ACC112 (cell line): ENCODE results near the gene HOXD9.

Source experiments
- H2AFZ ChIP-seq: fragments of 200-600 bp; sonication (generic); one replicate; pipeline ENCODE4 v1.6.0; 2017; ENCODE audit warnings: antibody characterized with exemption, low read length; ENCODE audit not compliant: unreplicated experiment
- H3K27ac ChIP-seq: fragments of 200-600 bp; sonication (generic); 2 replicates; pipeline ENCODE4 v1.5.1; 2014; ENCODE audit warnings: low read depth, mild to moderate bottlenecking, antibody characterized with exemption, low read length, moderate library complexity
- H3K27me3 ChIP-seq: fragments of 200-600 bp; sonication (generic); 2 replicates; pipeline ENCODE4 v1.6.1; 2014; ENCODE audit warnings: mild to moderate bottlenecking, antibody characterized with exemption, low read length, moderate library complexity, mixed read lengths; ENCODE audit not compliant: insufficient read depth
- H3K36me3 ChIP-seq: fragments of 200-600 bp; sonication (generic); 2 replicates; pipeline ENCODE4 v1.6.1; 2016; ENCODE audit warnings: mild to moderate bottlenecking, antibody characterized with exemption, low read length, moderate library complexity, mixed read lengths; ENCODE audit not compliant: insufficient read depth
- H3K4me1 ChIP-seq: fragments of 200-600 bp; sonication (generic); one replicate; pipeline ENCODE4 v1.6.1; 2016; ENCODE audit warnings: low read length, mixed read lengths; ENCODE audit not compliant: insufficient read depth, unreplicated experiment, control insufficient read depth
- H3K4me3 ChIP-seq: fragments of 200-600 bp; sonication (generic); 2 replicates; pipeline ENCODE4 v1.5.1; 2014; ENCODE audit warnings: mild to moderate bottlenecking, low read depth, low read length
- H3K79me2 ChIP-seq: fragments of 200-600 bp; sonication (generic); one replicate; pipeline ENCODE4 v1.6.0; 2016; ENCODE audit warnings: low read length; ENCODE audit not compliant: control insufficient read depth, unreplicated experiment, insufficient read depth

HOXD9 gene

DNA sequence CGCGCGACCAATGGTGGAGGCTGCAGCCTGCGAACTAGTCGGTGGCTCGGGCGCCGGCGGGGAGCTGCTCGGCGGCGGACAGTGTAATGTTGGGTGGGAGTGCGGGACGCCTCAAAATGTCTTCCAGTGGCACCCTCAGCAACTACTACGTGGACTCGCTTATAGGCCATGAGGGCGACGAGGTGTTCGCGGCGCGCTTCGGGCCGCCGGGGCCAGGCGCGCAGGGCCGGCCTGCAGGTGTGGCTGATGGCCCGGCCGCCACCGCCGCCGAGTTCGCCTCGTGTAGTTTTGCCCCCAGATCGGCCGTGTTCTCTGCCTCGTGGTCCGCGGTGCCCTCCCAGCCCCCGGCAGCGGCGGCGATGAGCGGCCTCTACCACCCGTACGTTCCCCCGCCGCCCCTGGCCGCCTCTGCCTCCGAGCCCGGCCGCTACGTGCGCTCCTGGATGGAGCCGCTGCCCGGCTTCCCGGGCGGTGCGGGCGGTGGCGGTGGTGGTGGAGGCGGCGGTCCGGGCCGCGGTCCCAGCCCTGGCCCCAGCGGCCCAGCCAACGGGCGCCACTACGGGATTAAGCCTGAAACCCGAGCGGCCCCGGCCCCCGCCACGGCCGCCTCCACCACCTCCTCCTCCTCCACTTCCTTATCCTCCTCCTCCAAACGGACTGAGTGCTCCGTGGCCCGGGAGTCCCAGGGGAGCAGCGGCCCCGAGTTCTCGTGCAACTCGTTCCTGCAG is at the start of gene HOXD9:
Gene HOXD9 (plus strand): TSS at position 37 of the 728 bp plus-strand sequence. CDS start 50 bp downstream, at position 87.
- Histone ChIP-seq H3K79me2 (no peaks in the 10 kb centered on the region), H2AFZ (peak within 1 kb of the TSS; percentile 94), H3K4me1 (peaks cover 4% of the 10 kb centered on the region), H3K4me3 (peak within 1 kb of the TSS; percentile 92), H3K27ac (no peak within 1 kb of the TSS), H3K36me3 (no peaks in the 10 kb centered on the region), H3K27me3 (peaks cover 43% of the 10 kb centered on the region)

DNA sequence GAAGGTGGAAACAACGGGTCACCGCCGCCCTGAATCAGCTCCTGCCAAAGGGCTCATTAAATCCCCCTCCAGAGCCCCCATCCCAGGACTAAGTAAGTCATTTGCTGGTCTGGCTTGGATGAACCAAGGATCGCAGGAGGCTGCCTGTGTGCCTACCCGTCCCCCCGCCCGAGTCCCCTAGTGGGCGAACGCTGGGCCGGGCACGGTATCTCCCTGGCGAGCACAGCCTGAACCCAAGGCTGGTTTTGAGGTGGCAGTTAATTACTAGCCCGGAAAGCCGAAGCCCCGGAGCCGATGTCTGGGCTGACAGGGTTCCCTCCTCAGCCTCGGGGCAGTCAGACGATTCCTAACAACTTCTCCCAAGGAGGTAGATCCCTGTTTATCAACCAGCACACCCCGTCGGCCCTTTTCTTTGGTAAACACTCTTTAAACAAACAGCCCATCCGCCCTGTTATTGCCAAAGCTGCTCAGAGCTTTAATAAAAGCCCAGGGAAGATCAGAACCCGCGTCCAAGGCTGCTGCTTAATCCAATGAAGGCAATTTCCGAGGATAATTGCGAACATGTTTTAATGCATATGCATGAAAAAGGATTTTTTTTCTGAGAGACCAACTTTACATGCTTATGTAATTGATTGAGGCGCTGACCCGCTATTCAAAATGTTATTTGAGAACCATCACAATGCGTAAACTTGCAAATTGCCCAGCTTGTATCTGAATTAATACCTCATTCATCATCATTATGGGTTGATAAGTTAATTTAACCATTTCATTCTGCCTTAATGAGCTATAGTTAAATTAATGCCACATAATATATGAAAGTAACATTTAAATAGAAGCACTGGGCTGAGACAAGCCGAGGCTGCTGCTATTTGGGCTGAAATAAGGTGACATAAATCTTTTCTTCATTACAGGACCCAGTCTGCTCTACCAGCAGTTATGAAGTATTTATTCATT is 49.3 kb upstream of the HOXD9 start:
- H3K36me3 ChIP-seq: no peaks in the 10 kb centered on the region
- H3K27ac ChIP-seq: no peak overlapping the region
- H2AFZ ChIP-seq: no peak overlapping the region
- no peak overlapping the region for H3K4me3 ChIP-seq
- peaks cover 100% of the 10 kb centered on the region for H3K27me3 ChIP-seq
- no peaks in the 10 kb centered on the region for H3K4me1 ChIP-seq
- H3K79me2 ChIP-seq: no peaks in the 10 kb centered on the region

DNA sequence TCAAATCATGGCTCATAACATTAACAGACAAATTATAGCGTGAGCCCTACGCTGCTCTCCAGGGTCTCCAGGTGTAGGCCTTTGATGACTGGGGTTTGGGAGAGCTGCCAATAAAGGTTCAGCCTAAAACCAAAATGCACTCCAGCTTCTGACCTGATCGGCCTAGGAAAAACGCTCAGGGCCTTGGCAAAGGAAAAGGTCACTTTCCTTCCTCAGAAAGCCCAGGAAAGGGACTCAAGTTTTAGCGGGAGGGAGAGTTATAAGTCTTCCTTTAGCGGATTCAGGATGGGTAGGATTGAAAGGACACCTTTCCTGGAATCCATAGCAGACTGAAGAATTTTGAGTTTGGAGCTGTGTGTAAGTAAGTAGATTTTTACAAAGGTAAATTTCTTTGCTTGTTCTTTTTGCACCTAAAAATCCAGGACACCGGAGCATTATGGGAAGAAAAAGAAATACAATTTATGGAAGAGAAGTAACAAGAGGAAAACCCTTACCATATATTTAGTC is 47.5 kb upstream of the HOXD9 start:
- H3K4me3 ChIP-seq: no peak overlapping the region
- H3K27ac ChIP-seq: no peak overlapping the region
- H3K36me3 ChIP-seq: no peaks in the 10 kb centered on the region
- H3K4me1 ChIP-seq: no peaks in the 10 kb centered on the region
- peaks cover 100% of the 10 kb centered on the region for H3K27me3 ChIP-seq
- no peak overlapping the region for H2AFZ ChIP-seq
- no peaks in the 10 kb centered on the region for H3K79me2 ChIP-seq

DNA sequence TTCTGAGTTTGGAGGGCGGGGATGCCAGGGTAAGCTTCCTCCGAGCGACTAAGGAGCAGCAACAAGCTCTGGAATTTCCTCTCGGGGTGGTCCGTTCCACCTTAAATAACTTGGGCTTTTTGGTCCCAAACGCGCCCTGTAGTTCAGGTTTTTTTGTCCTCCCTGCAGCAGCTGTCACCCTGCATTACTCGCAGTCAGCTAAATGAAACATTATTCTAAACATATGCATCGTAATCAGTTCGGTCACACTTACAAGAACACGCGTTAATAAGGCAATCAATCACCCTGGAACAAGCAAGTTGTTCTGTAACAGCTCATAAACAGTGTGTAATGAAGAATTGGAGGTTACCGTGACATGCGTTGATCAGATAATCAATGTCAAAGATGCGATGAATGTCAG is 47.0 kb upstream of the HOXD9 start:
- Histone ChIP-seq H3K4me3 (no peak overlapping the region), H3K4me1 (no peaks in the 10 kb centered on the region), H3K36me3 (no peaks in the 10 kb centered on the region), H2AFZ (no peak overlapping the region), H3K27ac (no peak overlapping the region), H3K79me2 (no peaks in the 10 kb centered on the region), H3K27me3 (peaks cover 97% of the 10 kb centered on the region)

DNA sequence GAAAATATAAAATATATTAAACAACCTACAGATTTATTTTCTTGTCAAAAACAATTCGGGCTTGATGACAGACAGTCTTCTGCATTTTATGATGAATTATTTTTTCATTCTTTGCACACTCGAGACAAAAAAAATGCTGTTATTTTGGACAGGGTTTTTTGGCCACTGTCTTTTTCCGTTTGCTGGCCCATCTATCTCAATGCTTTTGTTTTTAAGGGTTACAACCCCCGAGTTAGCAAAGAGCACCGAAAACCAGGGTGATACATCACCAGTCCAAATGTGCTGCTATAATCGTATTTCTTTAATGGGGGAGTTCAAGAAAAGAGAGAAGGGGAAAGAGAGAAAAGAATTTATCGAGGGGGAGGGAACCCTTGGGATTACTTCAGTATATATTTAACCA is 46.5 kb upstream of the HOXD9 start:
- Histone ChIP-seq H3K36me3 (no peaks in the 10 kb centered on the region), H3K79me2 (no peaks in the 10 kb centered on the region), H3K4me1 (no peaks in the 10 kb centered on the region), H3K27ac (no peak overlapping the region), H3K27me3 (peaks cover 97% of the 10 kb centered on the region), H3K4me3 (no peak overlapping the region), H2AFZ (no peak overlapping the region)

DNA sequence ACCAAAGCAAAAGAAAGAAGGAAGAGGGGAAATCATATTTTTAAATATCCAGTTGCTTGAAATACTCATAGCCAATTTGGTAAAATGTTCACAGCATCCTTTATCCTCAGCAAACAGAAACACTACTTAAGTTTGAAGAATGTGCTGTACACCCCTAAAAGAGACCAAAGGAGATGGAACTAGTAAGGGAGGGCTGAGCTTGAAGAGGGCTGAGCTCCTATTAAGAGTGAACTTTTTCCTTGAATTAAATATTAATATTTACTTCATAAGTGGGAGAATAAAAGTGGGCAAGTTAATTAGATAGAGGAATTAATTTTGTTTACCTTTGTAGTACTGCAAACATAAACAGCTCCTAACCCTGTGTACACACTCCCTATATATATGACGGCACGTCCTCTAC is 45.7 kb upstream of the HOXD9 start:
- no peaks in the 10 kb centered on the region for H3K36me3 ChIP-seq
- H2AFZ ChIP-seq: no peak overlapping the region
- no peak overlapping the region for H3K4me3 ChIP-seq
- no peaks in the 10 kb centered on the region for H3K79me2 ChIP-seq
- no peak overlapping the region for H3K27ac ChIP-seq
- H3K4me1 ChIP-seq: no peaks in the 10 kb centered on the region
- peaks cover 97% of the 10 kb centered on the region for H3K27me3 ChIP-seq

DNA sequence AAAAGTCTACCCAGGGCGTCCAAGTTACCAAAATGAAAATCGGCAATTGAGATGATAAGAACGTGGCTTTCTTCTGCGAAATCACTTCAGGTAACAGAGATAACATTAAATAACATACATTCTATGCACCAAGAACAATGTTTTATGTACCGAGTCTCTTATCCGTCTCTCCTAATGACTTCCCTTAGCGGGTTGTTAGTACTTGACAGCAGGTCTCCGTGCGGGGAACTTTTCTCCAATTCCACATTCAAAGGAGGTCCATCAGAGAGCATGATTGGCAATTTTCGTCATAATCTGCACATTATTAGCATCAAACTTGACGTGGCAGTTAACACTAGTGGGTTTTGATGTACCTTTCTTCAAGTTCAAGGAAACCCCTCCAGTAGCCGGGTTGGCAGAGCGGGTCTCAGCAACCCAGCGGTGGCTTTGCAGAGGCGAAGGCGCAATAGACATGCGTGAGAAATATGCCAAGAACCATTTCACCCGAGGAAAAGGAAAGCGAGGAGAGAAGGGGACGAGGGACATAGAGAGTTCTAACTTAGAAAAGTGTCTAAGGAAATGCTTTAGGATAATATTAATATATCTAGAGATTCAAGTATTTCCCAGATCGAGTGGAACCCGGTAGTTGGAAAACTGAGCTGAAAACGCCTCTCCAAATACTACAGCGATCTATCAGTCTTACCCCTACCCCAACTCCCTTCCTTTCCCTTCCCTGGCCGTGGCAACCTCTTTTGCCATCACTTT is 43.8 kb upstream of the HOXD9 start:
- Histone ChIP-seq H3K27ac (no peak overlapping the region), H3K4me1 (no peaks in the 10 kb centered on the region), H3K36me3 (no peaks in the 10 kb centered on the region), H3K79me2 (no peaks in the 10 kb centered on the region), H3K4me3 (peak overlapping the region; percentile 37; the same call in 1 of the 2 replicates), H3K27me3 (peaks cover 97% of the 10 kb centered on the region), H2AFZ (no peak overlapping the region)

DNA sequence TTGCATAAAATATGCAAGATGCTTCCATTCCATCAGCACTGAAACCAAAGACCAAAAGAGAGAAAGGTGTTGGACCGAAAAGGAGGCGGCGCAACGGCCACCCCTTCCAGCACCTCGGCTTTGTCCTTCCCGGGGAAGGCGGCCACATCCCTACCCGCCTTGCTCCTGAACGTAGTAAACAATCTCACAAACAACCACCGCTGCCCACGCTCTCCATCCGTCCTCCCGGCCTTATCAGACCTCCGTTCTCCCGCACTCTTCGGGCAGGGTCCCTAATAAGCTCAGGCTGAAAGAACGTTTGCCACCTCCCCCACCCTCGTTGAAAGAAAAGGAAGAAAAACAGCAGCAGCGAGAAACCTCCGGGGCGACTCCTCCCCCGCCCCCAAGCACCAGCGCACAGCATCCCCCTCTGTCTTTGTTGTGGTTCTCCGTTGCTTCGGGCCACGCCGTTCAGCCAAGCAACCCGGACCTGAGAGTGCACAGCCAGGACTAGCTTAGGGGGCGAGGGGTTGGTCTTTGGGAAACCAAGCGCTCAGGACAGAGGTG is 43.2 kb upstream of the HOXD9 start:
- Histone ChIP-seq H2AFZ (no peak overlapping the region), H3K4me1 (no peaks in the 10 kb centered on the region), H3K79me2 (no peaks in the 10 kb centered on the region), H3K27me3 (peaks cover 97% of the 10 kb centered on the region), H3K36me3 (no peaks in the 10 kb centered on the region), H3K27ac (no peak overlapping the region), H3K4me3 (peak overlapping the region; percentile 37; the same call in 1 of the 2 replicates)

DNA sequence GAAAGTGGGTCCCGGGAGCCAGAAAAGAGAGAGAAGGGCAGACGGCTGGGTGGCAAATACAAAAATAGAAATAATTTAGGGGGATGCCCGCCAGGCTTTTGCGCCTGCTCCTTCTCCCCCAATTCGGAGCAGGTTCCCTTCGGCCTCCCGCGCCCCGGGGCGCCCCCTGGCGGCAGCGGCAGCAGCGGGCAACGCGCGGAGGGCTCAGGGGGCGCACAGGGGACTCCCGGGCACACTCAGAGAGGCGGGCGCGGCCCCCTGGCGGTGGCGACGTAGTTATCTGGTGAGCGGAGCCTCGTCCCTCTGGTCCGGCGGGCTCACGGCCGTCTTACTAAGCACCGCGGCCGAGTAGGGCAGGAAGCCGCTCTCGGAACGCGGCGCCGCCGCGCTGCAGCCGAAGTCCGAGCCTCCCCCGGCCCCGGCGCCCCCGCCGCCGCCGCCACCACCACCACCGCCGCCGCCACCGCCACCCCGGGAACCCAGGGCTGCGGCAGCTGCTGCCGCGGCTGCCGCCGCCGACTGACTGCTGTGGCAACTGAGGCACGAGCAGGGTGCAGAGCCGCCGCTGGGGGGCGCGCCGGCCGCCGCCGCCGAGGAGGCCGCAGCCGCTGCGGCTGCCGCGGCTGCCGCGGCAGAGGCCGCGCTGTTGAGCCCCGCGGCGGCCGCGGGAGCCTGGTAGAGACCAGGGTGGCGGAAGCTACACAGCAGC is 42.5 kb upstream of the HOXD9 start:
- H3K27me3 ChIP-seq: peaks cover 97% of the 10 kb centered on the region
- no peak overlapping the region for H2AFZ ChIP-seq
- H3K79me2 ChIP-seq: no peaks in the 10 kb centered on the region
- H3K4me3 ChIP-seq: peak overlapping the region; percentile 51
- no peak overlapping the region for H3K27ac ChIP-seq
- no peaks in the 10 kb centered on the region for H3K4me1 ChIP-seq
- no peaks in the 10 kb centered on the region for H3K36me3 ChIP-seq
